Measurements from ENCODE around the gene MAPK9.

GRCh38 chr5:180313677-180314505 is 22.0 kb upstream of the MAPK9 start:
- TF ChIP-seq, protein P1, sequence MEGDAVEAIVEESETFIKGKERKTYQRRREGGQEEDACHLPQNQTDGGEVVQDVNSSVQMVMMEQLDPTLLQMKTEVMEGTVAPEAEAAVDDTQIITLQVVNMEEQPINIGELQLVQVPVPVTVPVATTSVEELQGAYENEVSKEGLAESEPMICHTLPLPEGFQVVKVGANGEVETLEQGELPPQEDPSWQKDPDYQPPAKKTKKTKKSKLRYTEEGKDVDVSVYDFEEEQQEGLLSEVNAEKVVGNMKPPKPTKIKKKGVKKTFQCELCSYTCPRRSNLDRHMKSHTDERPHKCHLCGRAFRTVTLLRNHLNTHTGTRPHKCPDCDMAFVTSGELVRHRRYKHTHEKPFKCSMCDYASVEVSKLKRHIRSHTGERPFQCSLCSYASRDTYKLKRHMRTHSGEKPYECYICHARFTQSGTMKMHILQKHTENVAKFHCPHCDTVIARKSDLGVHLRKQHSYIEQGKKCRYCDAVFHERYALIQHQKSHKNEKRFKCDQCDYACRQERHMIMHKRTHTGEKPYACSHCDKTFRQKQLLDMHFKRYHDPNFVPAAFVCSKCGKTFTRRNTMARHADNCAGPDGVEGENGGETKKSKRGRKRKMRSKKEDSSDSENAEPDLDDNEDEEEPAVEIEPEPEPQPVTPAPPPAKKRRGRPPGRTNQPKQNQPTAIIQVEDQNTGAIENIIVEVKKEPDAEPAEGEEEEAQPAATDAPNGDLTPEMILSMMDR (conservative IDR thresholded peaks at IDR 0.05; ENCODE audit: low read length): no peak
- TF ChIP-seq EZH2phosphoT487 (IDR thresholded peaks at IDR 0.05; ENCODE audit: borderline replicate concordance, low read depth, low read length): no peak

Data from OCI-LY7 (cell line).